ENCODE results near the gene COX19. TPM values are rescaled to one million over a fixed set of nuclear protein-coding genes. Genes with fewer than 3 reads are reported as not detected.

The COX19 gene
- total and polyA plus RNA-seq, 12 donors: 3.7 to 9.1 (median 6.1) TPM

DNA sequence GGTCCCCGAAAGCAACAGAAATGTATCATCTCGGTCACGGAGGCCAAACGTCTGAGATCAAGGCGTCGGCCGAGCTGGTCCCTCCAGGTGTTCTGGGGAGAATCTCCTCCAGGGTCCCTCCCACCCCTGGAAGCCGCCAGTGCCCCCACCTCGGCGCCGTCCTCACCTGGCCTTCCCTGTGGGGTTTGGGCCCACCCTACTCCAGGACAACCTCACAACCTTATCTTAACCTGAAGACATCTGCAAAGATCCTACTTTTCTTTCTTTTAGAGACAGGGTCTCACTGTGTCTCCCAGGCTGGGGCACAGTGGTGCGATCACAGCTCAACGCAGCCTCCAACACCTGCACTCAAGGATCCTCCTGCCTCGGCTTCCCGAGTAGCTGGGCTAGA, 54.3 kb downstream of the COX19 start:
- no peak for DNase-seq
- H3K36me3 ChIP-seq: no peaks in the 10 kb centered on the region
- H3K4me1 ChIP-seq: peaks cover 0 to 41% (median 9%) of the 10 kb centered on the region in 9 donors
- 94 to 97% methylated on average over 15 of the region's 15 CpGs for WGBS, 2 donors
- no peaks in the 10 kb centered on the region for H3K9me3 ChIP-seq
- intact Hi-C loops (cut with DNase I): no loop called here
- no peak overlapping the region for H3K4me3 ChIP-seq
- no peak overlapping the region for H3K27ac ChIP-seq
- ATAC-seq: no peak
- peaks cover 0 to 13% (median 0%) of the 10 kb centered on the region in 7 donors for H3K27me3 ChIP-seq
- TF ChIP-seq, protein P1, sequence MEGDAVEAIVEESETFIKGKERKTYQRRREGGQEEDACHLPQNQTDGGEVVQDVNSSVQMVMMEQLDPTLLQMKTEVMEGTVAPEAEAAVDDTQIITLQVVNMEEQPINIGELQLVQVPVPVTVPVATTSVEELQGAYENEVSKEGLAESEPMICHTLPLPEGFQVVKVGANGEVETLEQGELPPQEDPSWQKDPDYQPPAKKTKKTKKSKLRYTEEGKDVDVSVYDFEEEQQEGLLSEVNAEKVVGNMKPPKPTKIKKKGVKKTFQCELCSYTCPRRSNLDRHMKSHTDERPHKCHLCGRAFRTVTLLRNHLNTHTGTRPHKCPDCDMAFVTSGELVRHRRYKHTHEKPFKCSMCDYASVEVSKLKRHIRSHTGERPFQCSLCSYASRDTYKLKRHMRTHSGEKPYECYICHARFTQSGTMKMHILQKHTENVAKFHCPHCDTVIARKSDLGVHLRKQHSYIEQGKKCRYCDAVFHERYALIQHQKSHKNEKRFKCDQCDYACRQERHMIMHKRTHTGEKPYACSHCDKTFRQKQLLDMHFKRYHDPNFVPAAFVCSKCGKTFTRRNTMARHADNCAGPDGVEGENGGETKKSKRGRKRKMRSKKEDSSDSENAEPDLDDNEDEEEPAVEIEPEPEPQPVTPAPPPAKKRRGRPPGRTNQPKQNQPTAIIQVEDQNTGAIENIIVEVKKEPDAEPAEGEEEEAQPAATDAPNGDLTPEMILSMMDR (IDR thresholded peaks at IDR 0.05): no peak

DNA sequence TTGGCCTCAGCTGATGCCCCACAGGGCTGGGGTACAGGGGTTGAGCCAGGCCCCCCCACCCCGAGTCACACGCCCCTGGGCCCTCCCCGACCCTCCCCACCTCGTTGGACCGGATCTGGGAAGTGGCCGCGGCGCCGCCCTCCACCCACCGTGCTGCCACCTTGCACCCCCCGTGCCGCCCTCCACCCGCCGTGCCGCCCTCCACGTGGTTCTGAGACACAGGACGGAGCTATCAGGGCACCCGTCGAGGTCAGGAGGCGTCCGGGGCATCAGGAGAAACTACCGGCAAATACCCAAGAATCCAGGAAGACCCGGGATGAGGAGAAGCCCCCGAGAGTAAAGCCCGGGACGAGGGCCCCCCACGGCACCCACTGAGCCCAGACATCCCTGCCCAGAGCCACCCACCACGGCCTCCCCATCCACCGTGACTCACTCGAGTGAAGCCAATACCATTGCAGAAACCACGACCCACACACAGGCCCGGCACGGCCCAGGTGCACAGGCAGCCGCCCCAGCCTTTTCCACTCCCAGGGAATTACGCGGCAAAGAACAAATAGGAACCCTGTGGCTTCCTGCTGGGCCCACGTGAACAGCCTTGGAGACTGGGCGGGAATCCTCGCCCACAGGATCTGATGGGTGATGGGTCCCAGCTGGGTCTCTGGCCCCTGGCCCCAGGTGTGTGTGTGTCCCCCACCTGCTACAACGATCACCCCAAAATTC, 54.8 kb downstream of the COX19 start:
- ATAC-seq (no peak), DNase-seq (no peak)
- Histone ChIP-seq H3K4me1 (peaks cover 0 to 35% (median 9%) of the 10 kb centered on the region in 9 donors), H3K27ac (no peak overlapping the region), H3K27me3 (peaks cover 0 to 13% (median 0%) of the 10 kb centered on the region in 7 donors), H3K9me3 (no peaks in the 10 kb centered on the region), H3K4me3 (no peak overlapping the region), H3K36me3 (no peaks in the 10 kb centered on the region)
- WGBS, 2 donors: 82 to 89% methylated on average over 34 to 40 of the region's 40 CpGs
- TF ChIP-seq, protein P1 (IDR thresholded peaks at IDR 0.05): no peak
- intact Hi-C loops (cut with DNase I): no loop called here

DNA sequence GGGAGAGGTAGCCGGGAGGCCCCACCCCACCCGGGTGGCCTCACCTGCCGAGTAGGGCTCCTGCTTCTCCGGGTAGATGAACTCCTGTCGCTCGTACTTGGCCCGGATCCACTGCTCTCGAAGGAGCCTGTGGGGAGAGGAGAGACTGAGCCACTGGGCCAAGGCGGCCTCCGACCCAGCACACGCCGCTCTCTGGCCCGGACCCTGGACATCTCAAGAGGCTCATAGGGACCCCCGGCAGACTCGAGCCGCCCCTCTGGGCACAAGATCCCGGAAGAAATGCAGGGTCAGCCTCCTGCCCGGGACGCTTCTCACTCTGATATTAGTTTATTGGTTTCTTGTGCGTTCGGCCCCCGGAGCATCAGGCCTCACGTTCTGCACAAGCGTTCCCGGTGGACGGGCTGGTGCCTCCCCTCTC, 55.4 kb downstream of the COX19 start:
- intact Hi-C loops (cut with DNase I): no loop called here
- 81 to 88% methylated on average over 22 to 26 of the region's 26 CpGs for WGBS, 2 donors

DNA sequence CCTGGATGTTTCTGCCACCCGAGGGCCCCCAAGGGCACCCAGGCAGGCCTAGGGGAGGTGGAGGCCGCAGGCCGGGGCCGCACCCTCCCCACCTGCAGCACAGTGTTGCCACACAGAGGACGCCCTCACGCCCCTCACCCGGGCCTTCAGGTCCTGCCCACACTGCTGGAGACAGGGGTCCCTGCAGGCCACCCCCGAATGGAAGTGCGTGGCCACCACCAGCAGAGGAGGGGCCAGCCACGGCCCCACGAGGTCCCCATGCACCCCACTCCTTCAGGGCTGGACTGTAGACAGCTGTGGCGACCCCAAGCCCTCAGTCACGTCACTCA, 56.3 kb downstream of the COX19 start:
- no peak overlapping the region for H3K27ac ChIP-seq
- DNase-seq (no peak), ATAC-seq (no peak)
- H3K9me3 ChIP-seq: no peaks in the 10 kb centered on the region
- H3K4me1 ChIP-seq: peaks cover 0 to 24% (median 8%) of the 10 kb centered on the region in 9 donors
- 87 to 90% methylated on average over 11 to 13 of the region's 13 CpGs for WGBS, 2 donors
- TF ChIP-seq, protein P1 (IDR thresholded peaks at IDR 0.05): no peak
- H3K36me3 ChIP-seq: no peaks in the 10 kb centered on the region
- intact Hi-C loops (cut with DNase I): no loop called here
- H3K4me3 ChIP-seq: no peak overlapping the region
- peaks cover 0 to 13% (median 0%) of the 10 kb centered on the region in 7 donors for H3K27me3 ChIP-seq

More for the DNA sequence above, 55.4 kb downstream of the COX19 start:
- H3K4me1 ChIP-seq: peaks cover 0 to 30% (median 8%) of the 10 kb centered on the region in 9 donors
- H3K36me3 ChIP-seq: no peaks in the 10 kb centered on the region
- peaks cover 0 to 13% (median 0%) of the 10 kb centered on the region in 7 donors for H3K27me3 ChIP-seq
- TF ChIP-seq, protein P1 (IDR thresholded peaks at IDR 0.05): no peak
- ATAC-seq: no peak
- H3K4me3 ChIP-seq: no peak overlapping the region
- H3K9me3 ChIP-seq: no peaks in the 10 kb centered on the region
- H3K27ac ChIP-seq: no peak overlapping the region
- no peak for DNase-seq
